Measurements from ENCODE around the gene SELENOS.

DNA sequence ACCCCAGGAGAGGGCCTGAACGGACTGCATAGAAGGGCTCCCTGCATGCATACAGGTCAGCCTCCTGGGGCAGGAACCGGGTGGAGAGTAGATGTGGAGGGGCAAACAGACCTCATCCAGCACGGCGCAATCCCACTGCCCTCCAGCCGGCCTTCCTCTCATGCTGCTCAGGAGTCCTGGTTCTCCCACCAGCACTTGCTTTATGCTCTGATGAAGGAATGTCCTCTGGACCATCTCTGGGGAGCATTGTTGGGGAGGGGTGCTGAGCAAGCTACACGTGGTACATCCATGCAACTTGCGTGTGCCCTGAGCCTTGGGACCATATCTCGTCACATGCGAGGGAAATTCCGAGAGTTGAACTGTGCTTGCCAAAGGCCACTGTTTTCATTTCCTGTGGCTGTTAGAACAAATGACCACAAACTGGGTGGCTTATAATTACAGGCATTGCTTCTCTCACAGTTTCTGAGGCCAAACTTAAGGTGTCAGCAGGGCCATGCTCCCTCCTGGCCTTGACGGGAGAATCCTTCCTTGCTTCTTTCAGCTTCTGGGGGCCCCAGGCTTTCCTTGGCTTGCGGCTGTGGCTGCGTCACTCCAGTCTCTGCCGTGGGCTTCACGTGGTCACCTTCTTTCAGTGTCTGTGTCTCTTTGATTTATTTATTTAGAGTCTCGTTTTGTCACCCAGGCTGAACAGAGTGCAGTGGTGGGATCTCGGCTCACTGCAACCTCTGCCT lies 12.2 kb downstream of the SELENOS start:
- no peak for TF ChIP-seq POLR2AphosphoS5 (IDR thresholded peaks at IDR 0.05; ENCODE audit: control insufficient read depth, insufficient read depth, low read depth, low read length)
- TF ChIP-seq, protein P1, sequence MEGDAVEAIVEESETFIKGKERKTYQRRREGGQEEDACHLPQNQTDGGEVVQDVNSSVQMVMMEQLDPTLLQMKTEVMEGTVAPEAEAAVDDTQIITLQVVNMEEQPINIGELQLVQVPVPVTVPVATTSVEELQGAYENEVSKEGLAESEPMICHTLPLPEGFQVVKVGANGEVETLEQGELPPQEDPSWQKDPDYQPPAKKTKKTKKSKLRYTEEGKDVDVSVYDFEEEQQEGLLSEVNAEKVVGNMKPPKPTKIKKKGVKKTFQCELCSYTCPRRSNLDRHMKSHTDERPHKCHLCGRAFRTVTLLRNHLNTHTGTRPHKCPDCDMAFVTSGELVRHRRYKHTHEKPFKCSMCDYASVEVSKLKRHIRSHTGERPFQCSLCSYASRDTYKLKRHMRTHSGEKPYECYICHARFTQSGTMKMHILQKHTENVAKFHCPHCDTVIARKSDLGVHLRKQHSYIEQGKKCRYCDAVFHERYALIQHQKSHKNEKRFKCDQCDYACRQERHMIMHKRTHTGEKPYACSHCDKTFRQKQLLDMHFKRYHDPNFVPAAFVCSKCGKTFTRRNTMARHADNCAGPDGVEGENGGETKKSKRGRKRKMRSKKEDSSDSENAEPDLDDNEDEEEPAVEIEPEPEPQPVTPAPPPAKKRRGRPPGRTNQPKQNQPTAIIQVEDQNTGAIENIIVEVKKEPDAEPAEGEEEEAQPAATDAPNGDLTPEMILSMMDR (IDR thresholded peaks at IDR 0.05 in 2 of 3, conservative IDR thresholded peaks at IDR 0.05 in 1 of 3; ENCODE audit: insufficient read depth in 2 of 3, low read depth in 1 of 3, low read length in 3 of 3), result no peak
- no peak for TF ChIP-seq POLR2A (conservative IDR thresholded peaks at IDR 0.05)
- TF ChIP-seq GATAD2B (IDR thresholded peaks at IDR 0.05; ENCODE audit: borderline replicate concordance), result no peak
- TF ChIP-seq TBP (optimal IDR thresholded peaks at IDR 0.05; ENCODE audit: low read depth, low read length), result no peak
- no peak for TF ChIP-seq MAZ (CRISPR knock-in tag; conservative IDR thresholded peaks at IDR 0.05 in 1 of 2, IDR thresholded peaks at IDR 0.05 in 1 of 2)
- no peak for TF ChIP-seq ZFP30 (CRISPR knock-in tag; IDR thresholded peaks at IDR 0.05; ENCODE audit: borderline replicate concordance)
- TF ChIP-seq U2AF1 (optimal IDR thresholded peaks at IDR 0.05; ENCODE audit: low read depth, low read length), result no peak

All from K562 (cell line).